Measurements from ENCODE around the gene MANBA.

Gene MANBA

DNA sequence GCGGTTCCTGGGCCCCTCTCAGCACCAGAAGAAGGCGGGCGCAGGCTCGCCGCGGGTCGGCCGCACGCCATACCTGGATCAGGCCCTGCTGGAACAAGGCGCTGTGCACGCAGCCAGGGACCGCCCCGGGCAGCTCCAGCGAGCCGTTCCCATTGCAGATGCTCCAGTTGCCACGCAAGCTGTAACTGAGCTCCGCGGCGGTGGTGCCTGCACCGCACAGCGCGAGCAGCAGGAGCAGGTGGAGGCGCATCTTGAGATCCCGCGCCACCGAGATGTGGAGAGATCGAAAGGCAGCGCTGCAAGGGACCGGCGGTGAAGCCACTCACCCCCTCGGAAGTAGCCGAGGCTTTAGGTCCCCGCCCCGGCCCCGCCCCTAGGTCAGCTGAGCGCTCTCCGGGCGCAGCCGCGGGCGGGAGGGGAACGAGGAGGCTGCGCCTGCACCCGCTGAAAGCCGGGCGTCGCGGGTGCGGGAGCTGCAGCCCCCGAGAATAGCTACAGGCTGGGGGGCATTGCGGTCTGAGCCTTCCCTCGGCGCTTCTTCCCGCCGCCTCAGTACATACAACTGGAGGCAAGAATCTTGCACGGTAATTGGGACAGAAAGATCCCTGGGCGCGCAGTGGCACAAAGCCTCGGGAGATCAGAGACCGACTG, at the start of gene MANBA:
MANBA (minus strand) TSS at position 324 of the 651 bp plus-strand sequence; CDS start at position 250, 74 bp downstream.
- peak; percentile 94 for DNase-seq

DNA sequence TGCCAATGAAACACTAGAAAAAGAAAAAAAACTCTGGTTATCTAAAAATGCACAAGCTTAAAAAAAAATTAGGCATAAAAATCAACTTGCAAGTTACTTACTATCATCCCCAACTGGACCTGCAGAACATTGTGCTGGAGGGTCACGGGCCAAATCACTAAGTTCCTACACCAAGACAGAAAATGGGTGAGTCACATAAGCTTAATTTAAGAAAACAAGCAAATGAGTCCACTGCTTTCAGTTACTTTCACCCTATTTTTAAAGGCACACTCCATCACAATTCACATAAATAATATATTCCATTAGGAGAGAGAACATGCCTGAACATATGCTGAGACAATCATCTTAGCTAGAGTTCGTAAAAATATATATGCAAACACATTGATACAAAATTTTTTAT, 48.9 kb upstream of the MANBA start:
- no peak for DNase-seq

DNA sequence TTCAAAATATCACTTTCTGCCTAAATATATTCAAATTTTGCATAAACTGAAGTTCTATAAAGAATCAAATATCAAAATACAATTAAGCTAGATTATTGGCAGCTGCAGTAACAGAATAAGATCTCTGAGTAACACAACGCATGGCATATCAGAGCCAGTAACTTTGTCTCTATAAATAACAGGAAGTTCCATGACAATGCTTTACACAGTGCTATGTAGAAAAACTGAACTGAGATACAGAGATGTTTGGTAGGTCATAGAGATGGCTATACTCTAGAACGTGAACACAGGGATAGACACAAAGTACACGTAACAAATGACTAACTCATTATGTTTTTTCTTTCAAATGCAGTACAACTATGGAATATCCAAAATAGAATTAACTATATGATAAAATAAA, 48.4 kb upstream of the MANBA start:
- no peak for DNase-seq

DNA sequence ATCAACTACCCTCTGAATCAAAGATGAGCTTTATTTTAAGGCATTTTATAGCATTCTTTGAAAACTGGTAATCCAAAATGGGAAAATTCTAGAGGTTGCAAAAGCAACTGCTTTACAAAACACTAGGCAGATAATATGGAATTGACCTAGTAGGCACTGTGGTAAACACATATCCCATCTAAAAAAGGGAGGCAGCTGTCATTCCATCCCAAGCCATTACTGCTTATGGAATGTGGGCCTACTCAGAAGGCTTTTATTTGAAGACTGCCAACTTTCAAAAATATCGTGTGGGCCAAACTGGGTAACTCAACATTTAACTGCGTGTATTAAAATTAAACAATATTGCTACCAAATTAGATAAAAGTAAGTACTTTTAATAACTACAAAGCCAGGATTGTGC, 47.2 kb upstream of the MANBA start:
- no peak for DNase-seq

DNA sequence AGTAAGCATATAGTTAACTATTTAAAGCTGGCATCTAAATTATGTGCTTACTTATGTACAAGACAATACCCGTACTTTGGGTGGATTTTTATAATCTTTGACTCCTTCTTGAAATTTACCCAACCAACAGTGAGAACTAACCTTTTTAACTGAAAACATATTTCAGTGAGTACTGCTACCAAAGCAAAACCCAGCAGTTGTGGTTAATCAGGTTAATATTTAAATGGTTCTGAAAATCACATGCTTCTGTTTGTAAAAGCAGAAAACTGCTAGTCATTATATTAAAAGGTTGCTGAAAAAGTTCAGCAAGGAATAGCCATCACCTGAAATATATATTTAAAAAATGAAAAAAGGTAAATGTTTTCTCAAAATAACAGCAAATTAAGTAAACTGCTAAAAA, 46.6 kb upstream of the MANBA start:
- no peak for DNase-seq

DNA sequence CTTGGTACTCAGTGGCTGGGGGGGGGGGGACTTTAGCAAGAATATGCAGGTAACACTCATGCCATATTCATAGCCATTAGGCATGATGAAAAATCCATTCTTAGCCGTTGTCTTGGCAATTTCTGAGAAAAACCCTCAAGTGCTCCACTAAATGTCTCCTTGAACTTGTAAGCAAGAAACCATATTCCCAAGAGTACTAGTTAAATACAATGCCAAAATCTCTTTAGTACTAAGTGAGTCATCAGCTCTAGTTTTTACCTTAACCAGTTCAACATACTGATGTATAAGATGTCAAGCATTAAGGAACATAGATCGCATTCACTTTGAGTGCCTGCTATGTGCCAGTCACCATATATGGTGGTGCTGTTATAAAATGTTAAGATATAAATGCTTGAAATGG, 39.0 kb upstream of the MANBA start:
- no peak for DNase-seq

DNA sequence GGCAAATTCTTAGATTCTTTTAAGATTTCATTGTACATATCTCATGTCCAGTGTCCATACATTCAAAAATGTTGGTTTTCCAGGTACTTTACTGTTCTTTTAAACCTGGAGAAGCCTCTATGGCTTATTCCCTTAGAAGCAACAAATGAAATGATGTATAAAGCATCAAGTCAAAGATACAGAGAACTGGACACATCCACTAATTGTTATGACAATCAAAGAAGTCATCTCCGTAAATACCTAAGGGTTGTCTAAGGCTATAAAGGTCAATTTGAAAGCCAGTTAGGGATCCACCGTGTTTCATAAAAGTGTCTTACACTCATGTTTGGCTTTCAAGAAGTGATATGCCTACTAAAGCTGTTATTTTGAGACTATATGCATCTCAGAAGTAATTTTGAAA, 34.2 kb upstream of the MANBA start:
- DNase-seq, result no peak

DNA sequence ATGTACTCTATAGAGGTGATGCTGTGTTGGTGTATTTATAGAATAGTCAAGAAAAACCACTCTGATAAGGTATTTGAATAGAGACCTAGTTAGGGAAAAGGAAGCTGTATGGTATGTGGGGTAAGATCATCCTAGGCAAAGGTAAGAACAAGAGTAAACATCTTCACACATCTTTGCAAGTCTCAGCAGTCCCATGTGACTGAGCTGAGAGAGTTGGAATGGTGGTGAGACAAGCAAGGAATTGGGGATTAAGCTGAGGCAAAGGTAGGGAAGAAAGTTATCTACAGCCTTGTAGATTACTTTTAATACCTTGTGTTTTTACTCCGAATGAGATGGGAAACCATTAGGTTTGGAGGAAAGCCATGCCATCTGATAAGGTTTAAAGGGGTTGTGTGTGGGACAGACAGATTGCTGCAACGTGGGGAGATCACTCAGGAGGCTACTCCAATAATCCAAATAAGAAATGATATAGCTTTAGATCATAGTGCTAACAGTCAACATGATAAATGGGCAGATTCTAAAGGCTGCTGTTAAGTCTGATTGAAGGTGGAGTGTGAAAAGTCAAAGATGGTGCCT, 31.7 kb upstream of the MANBA start:
- DNase-seq, result no peak

DNA sequence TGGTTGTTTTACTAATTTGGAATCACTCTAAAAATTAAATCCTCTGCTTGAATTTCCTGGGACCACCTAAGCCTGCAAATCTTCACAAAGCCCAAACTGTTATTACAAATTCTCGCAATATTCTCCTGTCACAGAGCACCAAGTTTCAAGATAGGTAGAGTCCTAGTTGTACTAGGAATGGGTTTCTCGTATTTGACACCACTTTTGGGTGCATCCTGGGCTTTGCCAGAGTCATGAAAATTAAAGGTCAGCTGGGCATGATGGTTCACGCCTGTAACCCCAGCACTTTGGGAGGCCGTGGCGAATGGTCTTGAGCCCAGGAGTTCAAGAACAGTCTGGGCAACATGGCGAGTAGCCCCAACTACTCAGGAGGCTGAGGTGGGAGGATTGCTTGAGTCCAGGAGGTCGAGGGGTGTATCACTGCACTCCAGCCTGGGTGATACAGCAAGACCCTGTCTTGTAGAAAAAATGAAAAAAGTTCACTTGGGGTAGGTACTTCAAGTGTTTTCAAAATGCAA, 30.6 kb upstream of the MANBA start:
- DNase-seq, result no peak

DNA sequence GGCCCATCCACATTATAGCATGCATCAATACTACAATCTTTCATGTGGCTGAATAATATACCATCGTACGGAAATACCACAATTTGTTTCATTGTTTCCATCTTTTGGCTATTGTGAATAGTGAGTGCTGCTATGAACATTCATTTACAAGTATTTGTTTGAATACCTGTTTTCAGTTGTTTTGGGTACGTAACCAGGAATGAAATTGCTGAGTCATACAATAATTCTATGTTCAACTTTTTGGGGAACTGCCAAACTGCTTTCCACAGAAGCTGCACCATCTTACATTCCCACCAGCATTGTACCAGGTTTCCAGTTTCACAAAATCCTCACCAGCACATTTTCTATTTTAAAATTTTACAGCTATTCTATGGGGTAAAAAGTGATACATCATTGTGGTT, 28.5 kb upstream of the MANBA start:
- DNase-seq, result no peak

DNA sequence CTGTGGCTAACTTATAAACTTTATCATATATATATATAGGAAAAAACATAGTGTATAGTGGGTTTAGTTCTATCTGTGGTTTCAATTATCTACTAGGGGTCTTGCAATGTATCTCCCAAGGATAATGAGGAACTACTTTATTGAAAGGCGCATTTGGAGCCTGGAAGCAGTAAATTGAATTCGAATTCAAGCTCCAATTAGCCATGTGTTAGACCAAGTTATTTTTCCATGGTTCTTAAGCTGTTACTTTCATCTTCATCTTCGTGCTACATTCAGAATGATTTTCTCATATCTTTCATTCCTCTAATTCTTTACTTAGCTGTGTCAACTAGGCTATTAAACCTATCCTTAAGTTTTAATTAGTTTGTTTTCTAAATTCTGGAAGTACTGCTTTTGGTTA, 27.2 kb upstream of the MANBA start:
- DNase-seq, result no peak

DNA sequence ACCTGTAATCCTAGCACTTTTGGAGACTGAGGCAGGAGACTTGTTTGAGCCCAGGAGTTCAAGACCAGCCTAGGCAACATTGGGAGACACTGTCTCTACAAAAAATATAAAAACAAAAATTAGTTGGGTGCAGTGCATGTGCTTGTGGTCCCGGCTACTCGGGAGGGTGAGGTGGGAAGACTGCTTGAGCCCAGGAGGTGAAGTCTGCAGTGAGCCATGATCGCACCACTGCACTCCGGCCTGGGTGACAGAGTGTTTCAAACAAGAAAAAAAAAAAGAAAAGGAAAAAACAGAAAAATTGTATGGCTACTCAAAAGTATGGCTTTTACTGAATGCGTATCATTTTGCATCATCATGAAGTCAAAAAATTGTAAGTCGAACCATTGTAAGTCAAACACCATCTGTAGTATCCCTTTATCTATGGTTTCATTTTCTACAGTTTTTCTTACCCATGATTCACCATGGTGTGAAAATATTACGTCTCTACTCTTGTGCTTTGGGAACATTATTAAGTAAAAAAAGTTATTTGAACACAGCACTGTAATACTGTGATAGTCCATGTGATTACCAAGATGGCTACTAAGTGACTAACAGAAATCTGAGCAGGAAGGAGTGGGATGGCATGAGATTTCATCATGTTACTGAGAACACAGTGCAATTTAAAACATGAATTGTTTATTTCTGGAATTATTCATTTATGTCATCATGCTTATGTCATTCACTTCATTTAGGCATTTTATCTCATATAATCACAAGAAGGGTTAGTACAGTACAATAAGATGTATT, 26.5 kb upstream of the MANBA start:
- no peak for DNase-seq

DNA sequence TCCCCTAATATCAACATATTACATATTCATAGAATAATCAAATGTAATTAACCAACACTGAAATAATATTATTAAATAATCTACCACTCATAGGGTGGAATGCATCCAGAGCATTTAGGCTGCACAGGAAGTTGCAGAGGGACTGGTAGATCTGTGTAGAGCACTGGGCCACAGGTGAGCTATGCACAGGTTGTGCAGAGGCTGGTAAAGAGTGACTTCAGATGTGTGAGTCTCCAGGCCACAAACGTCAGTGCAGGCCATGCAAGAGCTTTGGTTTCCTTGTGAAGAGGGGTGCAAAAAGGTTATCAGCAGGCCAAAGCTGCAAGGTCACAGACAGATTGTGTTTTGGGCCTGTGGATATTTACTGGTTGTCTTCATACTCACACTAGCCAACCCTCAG, 25.5 kb upstream of the MANBA start:
- DNase-seq, result no peak

DNA sequence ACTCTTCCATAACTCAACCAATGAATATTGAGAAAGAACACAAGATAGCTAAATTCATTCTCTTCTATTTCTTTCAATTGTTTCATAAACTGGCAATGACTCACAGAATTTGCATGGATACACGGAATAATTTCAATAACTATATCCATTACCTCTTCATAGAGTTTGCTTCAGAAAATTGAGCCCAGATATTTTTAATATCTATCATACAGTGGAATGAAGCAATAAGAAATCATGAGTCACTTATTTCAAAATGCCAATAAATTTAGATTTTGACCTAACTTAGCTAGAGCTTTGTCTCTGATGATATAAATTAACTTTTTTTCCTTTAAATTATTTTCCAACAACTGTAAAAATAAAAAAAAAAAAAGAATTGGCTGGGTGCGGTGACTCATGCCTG, 22.2 kb upstream of the MANBA start:
- no peak for DNase-seq

DNA sequence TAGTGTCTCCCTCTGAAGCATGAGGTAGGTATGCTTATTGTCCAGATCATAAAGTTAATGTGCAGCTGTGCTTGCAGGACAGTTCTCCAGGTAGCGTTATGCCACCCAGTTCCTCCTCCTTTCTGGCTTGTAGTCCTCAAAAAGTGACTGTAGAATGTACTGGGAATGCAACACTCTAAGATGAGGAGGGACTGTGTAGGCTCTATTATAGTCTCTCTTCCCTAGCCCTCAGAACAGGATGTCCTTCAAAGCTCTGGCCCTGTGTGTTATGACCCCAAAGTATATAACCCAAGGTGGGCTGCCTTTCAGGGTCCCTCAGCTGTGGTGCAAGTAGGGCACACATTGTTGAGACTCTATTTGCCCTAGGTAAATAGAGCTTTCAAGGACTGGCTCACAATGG, 20.8 kb upstream of the MANBA start:
- no peak for DNase-seq

DNA sequence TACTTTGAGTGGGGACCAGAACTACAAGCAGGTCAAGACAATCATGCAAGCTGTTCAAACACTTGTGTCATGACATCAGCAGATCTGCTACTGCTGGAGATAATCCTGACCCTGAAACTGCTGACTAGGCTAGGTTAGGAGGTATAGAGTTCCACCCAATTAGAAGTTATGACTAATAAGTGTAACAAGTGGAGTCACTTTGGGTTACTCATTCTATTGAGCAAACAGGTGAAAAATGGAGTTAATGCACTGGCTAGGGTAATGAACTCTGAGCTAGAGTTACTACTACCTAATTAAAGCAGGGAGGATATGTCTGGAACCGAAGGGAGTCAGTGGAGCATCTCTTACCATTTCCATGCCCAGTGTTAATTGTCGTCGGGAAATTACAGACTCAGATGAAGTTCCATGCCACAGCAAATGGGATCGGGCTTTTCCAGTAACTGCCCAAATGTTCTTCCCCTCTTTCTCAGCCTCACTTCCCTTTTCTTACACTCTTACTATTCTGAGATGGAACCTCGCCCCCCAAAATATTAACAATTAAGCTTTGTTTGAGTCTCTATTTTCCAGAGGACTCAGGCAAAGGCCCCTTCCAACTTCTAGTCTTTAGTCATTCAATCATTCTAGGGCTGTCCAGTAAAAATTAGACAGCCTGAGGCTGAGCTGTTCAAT, 19.8 kb upstream of the MANBA start:
- DNase-seq, result no peak

DNA sequence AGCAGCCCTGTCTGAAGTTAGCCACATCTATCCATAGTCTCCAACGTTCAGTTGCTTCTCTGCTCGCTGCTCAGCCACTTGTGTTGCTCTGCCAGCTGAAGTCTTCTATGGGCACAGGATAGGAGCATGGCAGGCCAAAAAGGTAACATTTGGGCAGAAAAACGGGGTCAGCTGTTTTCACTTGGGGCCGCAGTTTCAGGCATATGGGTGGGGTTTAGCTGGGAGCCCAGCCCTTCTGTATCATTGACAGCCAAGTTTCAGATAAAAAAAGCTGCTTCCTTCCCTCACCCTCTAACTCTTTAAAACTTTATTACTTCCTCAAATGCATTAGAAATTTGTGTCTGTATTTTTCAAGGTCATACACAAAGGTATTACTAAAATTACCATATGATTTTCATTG, 18.4 kb upstream of the MANBA start:
- DNase-seq, result no peak

DNA sequence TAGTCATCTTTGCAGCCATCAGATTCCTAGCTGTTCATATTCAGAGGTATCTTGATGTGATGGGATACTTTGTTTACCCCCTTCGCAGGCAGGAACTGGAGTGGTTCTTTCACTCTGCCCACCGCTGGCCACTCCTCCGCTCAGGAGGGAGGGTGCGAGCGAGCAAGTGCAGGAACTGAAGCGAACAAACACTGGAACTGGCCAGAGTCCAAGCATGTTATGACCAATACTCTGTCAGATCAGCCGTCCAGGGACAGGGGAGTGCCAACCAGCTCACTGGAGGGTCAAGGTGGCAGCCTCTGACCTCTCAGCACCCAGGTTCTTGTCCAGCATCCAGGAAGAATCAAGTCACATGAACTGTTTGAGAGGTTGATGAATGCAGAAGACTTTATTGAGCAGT, 18.0 kb upstream of the MANBA start:
- DNase-seq, result no peak

DNA sequence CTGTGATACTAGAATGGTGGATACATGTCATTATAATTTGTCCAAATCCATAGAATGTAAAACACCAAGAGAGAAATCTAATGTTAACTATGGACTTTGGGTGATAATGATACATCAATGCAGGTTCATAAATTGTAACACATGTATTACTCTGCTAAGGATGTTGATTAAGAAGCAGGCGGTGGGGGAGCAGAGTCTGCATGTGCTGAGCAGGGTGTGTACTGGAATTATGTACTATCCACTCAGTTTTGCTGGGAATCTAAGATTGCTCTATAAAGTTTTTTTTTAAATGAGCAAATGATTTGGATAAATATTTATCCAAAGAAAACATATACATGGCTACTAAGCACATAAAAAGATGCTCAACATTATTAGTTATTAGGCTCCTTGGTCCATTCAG, 15.0 kb upstream of the MANBA start:
- no peak for DNase-seq

DNA sequence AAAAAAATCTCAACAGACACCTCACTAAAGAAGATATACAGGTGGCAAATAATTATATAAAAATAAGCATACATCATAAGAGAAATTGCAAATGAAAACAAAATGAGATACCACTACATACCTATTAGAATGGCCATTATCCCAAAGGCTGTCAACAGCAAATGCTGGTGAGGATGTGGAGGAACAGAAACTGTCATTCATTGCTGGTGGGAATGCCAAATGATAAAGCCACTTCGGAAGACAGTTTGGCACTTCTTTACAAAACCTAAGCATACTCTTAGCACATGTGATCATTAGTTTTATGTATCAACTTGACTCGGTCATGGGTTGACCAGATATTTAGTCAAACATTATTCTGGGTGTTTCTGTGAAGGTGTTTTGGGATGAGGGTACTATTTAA, 13.5 kb upstream of the MANBA start:
- no peak for DNase-seq

DNA sequence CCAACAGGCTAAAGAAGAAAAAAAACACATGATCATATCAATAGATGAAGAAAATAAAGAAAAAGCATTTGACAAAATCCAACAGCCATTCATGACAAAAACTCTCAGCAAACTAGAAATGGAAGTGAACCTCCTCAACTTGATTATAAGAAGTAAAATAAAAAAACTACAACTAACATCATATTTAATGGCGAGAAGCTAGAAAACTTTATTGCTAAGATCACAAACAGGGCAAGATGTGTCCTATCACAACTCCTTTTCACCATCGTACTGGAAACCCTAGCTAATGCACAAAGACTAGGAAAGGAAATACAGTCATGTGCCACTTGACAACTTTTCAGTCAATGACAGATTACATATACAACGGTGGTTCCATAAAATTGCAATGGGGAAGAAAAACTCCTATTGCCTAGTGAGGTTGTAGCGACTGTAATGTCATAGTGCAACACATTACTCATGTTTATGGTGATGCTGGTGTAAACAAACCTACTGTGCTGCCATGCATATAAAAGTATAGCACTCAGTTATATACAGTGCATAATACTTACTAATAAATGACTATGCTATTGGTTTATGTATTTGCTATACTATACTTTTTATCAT, 12.1 kb upstream of the MANBA start:
- no peak for DNase-seq

DNA sequence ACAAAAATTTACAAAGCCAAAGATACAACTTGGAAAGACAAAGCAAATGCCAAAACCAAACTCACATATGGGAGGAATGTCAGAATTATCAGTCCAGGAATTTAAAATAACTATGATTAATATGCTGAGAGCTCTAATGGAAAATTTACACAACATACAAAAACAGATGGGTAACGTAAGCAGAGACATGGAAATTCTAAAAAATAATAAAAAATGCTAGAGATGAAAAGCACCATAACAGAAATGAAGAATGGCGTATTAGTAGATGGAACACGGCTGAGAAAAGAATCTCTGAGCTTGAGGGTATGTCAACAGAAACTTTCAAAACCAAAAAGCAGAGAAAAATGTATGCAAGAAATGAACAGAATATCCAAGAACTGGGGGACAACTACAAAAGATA, 4.1 kb upstream of the MANBA start:
- no peak for DNase-seq

DNA sequence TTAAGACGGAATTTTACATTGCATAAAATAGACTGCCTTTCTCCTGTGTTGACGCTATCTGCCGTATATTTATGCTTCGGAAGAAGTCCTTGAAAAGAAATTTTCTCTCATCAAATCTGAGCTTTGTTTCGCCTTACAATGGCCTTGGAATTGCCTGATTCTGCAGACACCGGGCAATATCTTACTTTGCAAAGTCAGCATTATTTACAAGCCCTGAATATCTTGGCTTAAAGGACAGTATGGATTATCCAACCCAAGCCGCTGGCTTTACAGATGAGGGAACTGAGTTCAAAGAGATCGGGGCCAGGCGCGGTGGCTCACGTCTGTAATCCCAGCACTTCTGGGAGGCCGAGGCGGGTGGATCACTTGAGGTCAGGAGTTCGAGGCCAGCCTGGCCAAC, 1.1 kb upstream of the MANBA start:
- DNase-seq, result peak; percentile 17

All from retina (tissue), 1 donor.